Measurements from ENCODE around the gene KLHL13.

DNA sequence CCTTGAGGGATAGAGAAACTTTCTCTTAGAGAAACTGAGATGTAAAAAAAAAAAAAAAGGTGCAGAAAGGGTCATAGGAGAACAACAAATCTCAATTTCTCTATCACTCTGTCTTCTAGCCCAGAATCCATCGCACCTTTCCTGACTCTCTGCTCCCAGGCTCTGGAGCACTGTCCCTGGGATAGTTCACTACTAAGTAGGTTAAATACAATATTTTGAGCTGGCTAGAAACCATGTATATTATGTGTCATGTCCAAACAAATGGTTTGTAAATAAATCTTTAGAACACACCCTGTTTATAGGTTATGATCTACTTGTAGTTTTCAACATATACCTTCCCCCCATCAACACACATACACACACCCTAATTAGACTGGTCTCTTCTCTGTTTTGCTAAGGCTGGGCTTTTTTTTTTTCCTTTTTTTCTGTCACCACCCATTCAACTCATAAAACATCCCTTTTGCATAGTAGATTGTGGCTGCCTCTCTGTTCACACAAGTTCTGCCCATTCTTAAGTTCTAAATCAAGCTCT is 124.4 kb downstream of the KLHL13 start:
- TF ChIP-seq FOXM1 (IDR thresholded peaks at IDR 0.05; ENCODE audit: borderline replicate concordance) (no peak), SP1 (IDR thresholded peaks at IDR 0.05) (no peak), CTBP1 (IDR thresholded peaks at IDR 0.05; ENCODE audit: borderline replicate concordance) (no peak), FOXA1 (IDR thresholded peaks at IDR 0.05) (no peak), BHLHE40 (IDR thresholded peaks at IDR 0.05; ENCODE audit: borderline replicate concordance) (no peak), ARNT (IDR thresholded peaks at IDR 0.05) (no peak), TARDBP (IDR thresholded peaks at IDR 0.05) (no peak), FOXK2 (IDR thresholded peaks at IDR 0.05) (no peak), SUZ12 (IDR thresholded peaks at IDR 0.05) (no peak), HDGF (IDR thresholded peaks at IDR 0.05; ENCODE audit: borderline replicate concordance) (no peak), NFRKB (IDR thresholded peaks at IDR 0.05) (no peak), LEF1 (IDR thresholded peaks at IDR 0.05; ENCODE audit: borderline replicate concordance) (no peak)
- TF ChIP-seq, protein P1, sequence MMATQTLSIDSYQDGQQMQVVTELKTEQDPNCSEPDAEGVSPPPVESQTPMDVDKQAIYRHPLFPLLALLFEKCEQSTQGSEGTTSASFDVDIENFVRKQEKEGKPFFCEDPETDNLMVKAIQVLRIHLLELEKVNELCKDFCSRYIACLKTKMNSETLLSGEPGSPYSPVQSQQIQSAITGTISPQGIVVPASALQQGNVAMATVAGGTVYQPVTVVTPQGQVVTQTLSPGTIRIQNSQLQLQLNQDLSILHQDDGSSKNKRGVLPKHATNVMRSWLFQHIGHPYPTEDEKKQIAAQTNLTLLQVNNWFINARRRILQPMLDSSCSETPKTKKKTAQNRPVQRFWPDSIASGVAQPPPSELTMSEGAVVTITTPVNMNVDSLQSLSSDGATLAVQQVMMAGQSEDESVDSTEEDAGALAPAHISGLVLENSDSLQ (IDR thresholded peaks at IDR 0.05): no peak

Data from HEK293T (cell line).